ENCODE measurements around the gene ARIH1. TPM values are rescaled to one million over a fixed set of nuclear protein-coding genes. Genes with fewer than 3 reads are reported as not detected.
"Not testable (repeated sequence)": the region's sequence is repeated elsewhere in the genome, so short reads cannot be mapped to it uniquely, and the experiment has no call there.

ARIH1 gene
- total and polyA plus RNA-seq, 2 of the 8 experiments (the other 6 are each of a cell fraction or from before 2014, with no cell fraction given): 32.7 to 179 TPM

- H4K91ac ChIP-seq (replicated peaks; ENCODE audit: insufficient read length, low read length); DNase-seq (ENCODE audit: low read depth in 1 of 2, low spot score in 2 of 2); H3K4ac ChIP-seq (replicated peaks; ENCODE audit: insufficient read length, low read depth, low read length); H3K9me3 ChIP-seq (ENCODE audit: insufficient read depth in 2 of 2, low read depth in 1 of 2, low read length in 1 of 2); H2BK120ac ChIP-seq (replicated peaks; ENCODE audit: low read depth, low read length); POLR2A ChIA-PET (ENCODE audit: partially characterized antibody); H3K79me2 ChIP-seq (ENCODE audit: control insufficient read depth in 1 of 2, insufficient read depth in 2 of 2, low read length in 2 of 2); H3K14ac ChIP-seq (ENCODE audit: insufficient read length); H3K4me3 ChIP-seq (ENCODE audit: extremely low read depth in 1 of 4, insufficient read depth in 2 of 4, low read depth in 3 of 4, low read length in 4 of 4); H3K27ac ChIP-seq (ENCODE audit: low read depth, low read length); H2AFZ ChIP-seq (ENCODE audit: low read length); H4K20me1 ChIP-seq (replicated peaks in 1 of 2; ENCODE audit: control insufficient read depth in 1 of 2, insufficient read depth in 2 of 2, low read length in 2 of 2); H3K23me2 ChIP-seq (ENCODE audit: low read depth, low read length); H3K23ac ChIP-seq (ENCODE audit: insufficient read length); H3K4me2 ChIP-seq (ENCODE audit: insufficient read depth in 1 of 2, low read depth in 2 of 2, low read length in 2 of 2); H3K4me1 ChIP-seq (replicated peaks in 1 of 4; ENCODE audit: control insufficient read depth in 3 of 4, insufficient read depth in 4 of 4, low read length in 3 of 4); H2BK5ac ChIP-seq (ENCODE audit: low read depth, low read length); FAIRE-seq; H3K18ac ChIP-seq (ENCODE audit: extremely low read depth, low read length); H3K27me3 ChIP-seq (replicated peaks in 1 of 4; ENCODE audit: control insufficient read depth in 3 of 4, extremely low read depth in 1 of 4, insufficient read depth in 3 of 4, low read length in 3 of 4); H2AK5ac ChIP-seq (ENCODE audit: low read depth, low read length); H3K79me1 ChIP-seq (ENCODE audit: low read depth, low read length); H3K56ac ChIP-seq (replicated peaks; ENCODE audit: insufficient read length, low read depth, low read length); H2BK20ac ChIP-seq (ENCODE audit: low read length); H3K36me3 ChIP-seq (ENCODE audit: control insufficient read depth in 2 of 4, insufficient read depth in 4 of 4, low read length in 3 of 4); H2BK15ac ChIP-seq (ENCODE audit: low read length); H3K9ac ChIP-seq (replicated peaks in 1 of 4; ENCODE audit: extremely low read depth in 1 of 4, low read depth in 3 of 4, low read length in 3 of 4); H4K5ac ChIP-seq (ENCODE audit: insufficient read length, low read depth, low read length); H2BK12ac ChIP-seq (ENCODE audit: low read depth, low read length); CTCF ChIA-PET (ENCODE audit: partially characterized antibody); H4K8ac ChIP-seq (ENCODE audit: extremely low read depth, insufficient read depth, low read length): not testable (repeated sequence)
- WGBS, 2 experiments (ENCODE audit: extremely low coverage in 1 of 2, insufficient coverage in 1 of 2, insufficient read length in 1 of 2, insufficient replicate concordance in 2 of 2, low coverage in 1 of 2, low lambda C conversion rate in 2 of 2, missing lambda C conversion rate in 1 of 2): no CpG with 5 or more reads among the region's 26 CpGs
These were observed 165.8 kb downstream of the ARIH1 start for GRCh38 chr15:72639759-72640483.

- H4K5ac ChIP-seq (ENCODE audit: insufficient read length, low read depth, low read length); CTCF ChIA-PET (ENCODE audit: partially characterized antibody); H3K27me3 ChIP-seq (replicated peaks in 1 of 4; ENCODE audit: control insufficient read depth in 3 of 4, extremely low read depth in 1 of 4, insufficient read depth in 3 of 4, low read length in 3 of 4); H4K8ac ChIP-seq (ENCODE audit: extremely low read depth, insufficient read depth, low read length); H2BK15ac ChIP-seq (ENCODE audit: low read length); H3K23ac ChIP-seq (ENCODE audit: insufficient read length); H2BK120ac ChIP-seq (replicated peaks; ENCODE audit: low read depth, low read length); H3K9ac ChIP-seq (replicated peaks in 1 of 4; ENCODE audit: extremely low read depth in 1 of 4, low read depth in 3 of 4, low read length in 3 of 4); H3K79me2 ChIP-seq (ENCODE audit: control insufficient read depth in 1 of 2, insufficient read depth in 2 of 2, low read length in 2 of 2); H2BK5ac ChIP-seq (ENCODE audit: low read depth, low read length); H2BK12ac ChIP-seq (ENCODE audit: low read depth, low read length); H2AFZ ChIP-seq (ENCODE audit: low read length); H3K4me2 ChIP-seq (ENCODE audit: insufficient read depth in 1 of 2, low read depth in 2 of 2, low read length in 2 of 2); H3K79me1 ChIP-seq (ENCODE audit: low read depth, low read length); H3K14ac ChIP-seq (ENCODE audit: insufficient read length); H2BK20ac ChIP-seq (ENCODE audit: low read length); H3K23me2 ChIP-seq (ENCODE audit: low read depth, low read length); H3K4ac ChIP-seq (replicated peaks; ENCODE audit: insufficient read length, low read depth, low read length); FAIRE-seq; DNase-seq (ENCODE audit: low read depth in 1 of 2, low spot score in 2 of 2); H3K27ac ChIP-seq (ENCODE audit: low read depth, low read length); H3K18ac ChIP-seq (ENCODE audit: extremely low read depth, low read length); POLR2A ChIA-PET (ENCODE audit: partially characterized antibody); H3K56ac ChIP-seq (replicated peaks; ENCODE audit: insufficient read length, low read depth, low read length); H3K36me3 ChIP-seq (ENCODE audit: control insufficient read depth in 2 of 4, insufficient read depth in 4 of 4, low read length in 3 of 4); H3K9me3 ChIP-seq (ENCODE audit: insufficient read depth in 2 of 2, low read depth in 1 of 2, low read length in 1 of 2); H3K4me3 ChIP-seq (ENCODE audit: extremely low read depth in 1 of 4, insufficient read depth in 2 of 4, low read depth in 3 of 4, low read length in 4 of 4); H4K91ac ChIP-seq (replicated peaks; ENCODE audit: insufficient read length, low read length); H4K20me1 ChIP-seq (replicated peaks in 1 of 2; ENCODE audit: control insufficient read depth in 1 of 2, insufficient read depth in 2 of 2, low read length in 2 of 2); H2AK5ac ChIP-seq (ENCODE audit: low read depth, low read length); H3K4me1 ChIP-seq (replicated peaks in 1 of 4; ENCODE audit: control insufficient read depth in 3 of 4, insufficient read depth in 4 of 4, low read length in 3 of 4): not testable (repeated sequence)
- WGBS, 2 experiments (ENCODE audit: extremely low coverage in 1 of 2, insufficient coverage in 1 of 2, insufficient read length in 1 of 2, insufficient replicate concordance in 2 of 2, low coverage in 1 of 2, low lambda C conversion rate in 2 of 2, missing lambda C conversion rate in 1 of 2): no CpG with 5 or more reads among the region's 2 CpGs
These were observed 168.1 kb downstream of the ARIH1 start for GRCh38 chr15:72642271-72642670.
